IMR-90 (cell line): ENCODE measurements around the gene DHRSX.

Experiments used
- MAZ ChIP-seq: IDR thresholded peaks from 2 replicates; pipeline ENCODE4 v1.6.1; 2012; ENCODE audit warnings: low read depth, mild to moderate bottlenecking, low read length, improper control_type of control experiment, moderate library complexity, borderline replicate concordance
- POLR2A ChIP-seq: IDR thresholded peaks from 2 replicates; pipeline ENCODE4 v1.6.1; 2012; ENCODE audit warnings: mild to moderate bottlenecking, low read depth, low read length
- TF ChIP-seq, protein P1 (sequence below): conservative IDR thresholded peaks from 2 replicates; pipeline ENCODE4 v1.5.1; 2012; ENCODE audit warnings: mild to moderate bottlenecking, low read depth, low read length, improper control_type of control experiment

DNA sequence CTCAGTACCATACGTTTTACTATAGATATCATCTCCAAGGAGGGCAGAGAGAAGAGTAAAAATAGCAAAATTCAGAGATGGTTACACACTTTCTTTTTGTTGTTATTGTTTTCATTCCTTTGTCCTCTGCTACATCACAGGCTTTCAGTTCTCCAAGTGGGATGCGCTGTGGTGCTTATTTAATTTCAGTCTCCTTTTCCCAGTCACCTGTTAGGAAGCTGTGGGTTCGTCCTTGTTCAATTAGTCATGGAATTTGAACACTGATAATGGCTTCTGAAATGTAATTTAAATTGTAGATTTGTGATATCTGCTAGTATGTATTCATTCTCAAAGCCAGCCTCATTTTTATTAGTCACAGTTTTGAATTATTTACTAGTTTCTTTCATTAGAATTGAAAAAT lies 38.8 kb upstream of the DHRSX start:
- no peak for TF ChIP-seq POLR2A
- TF ChIP-seq, protein P1, sequence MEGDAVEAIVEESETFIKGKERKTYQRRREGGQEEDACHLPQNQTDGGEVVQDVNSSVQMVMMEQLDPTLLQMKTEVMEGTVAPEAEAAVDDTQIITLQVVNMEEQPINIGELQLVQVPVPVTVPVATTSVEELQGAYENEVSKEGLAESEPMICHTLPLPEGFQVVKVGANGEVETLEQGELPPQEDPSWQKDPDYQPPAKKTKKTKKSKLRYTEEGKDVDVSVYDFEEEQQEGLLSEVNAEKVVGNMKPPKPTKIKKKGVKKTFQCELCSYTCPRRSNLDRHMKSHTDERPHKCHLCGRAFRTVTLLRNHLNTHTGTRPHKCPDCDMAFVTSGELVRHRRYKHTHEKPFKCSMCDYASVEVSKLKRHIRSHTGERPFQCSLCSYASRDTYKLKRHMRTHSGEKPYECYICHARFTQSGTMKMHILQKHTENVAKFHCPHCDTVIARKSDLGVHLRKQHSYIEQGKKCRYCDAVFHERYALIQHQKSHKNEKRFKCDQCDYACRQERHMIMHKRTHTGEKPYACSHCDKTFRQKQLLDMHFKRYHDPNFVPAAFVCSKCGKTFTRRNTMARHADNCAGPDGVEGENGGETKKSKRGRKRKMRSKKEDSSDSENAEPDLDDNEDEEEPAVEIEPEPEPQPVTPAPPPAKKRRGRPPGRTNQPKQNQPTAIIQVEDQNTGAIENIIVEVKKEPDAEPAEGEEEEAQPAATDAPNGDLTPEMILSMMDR = no peak
- TF ChIP-seq MAZ = no peak
